Suppressor macrophage treated with lipopolysaccharide for 4 hours (primary cell): ENCODE data around the gene TUBA4B.
A peak's percentile ranks its signal among the peaks of the same experiment; 100 is the strongest.
"Not testable (repeated sequence)": the region's sequence is repeated elsewhere in the genome, so short reads cannot be mapped to it uniquely, and the experiment has no call there.

ENCODE experiments used
- DNase-seq: peaks from one replicate; pipeline ENCODE4 v3.0.0-alpha.2; 2020

TUBA4B gene

DNA sequence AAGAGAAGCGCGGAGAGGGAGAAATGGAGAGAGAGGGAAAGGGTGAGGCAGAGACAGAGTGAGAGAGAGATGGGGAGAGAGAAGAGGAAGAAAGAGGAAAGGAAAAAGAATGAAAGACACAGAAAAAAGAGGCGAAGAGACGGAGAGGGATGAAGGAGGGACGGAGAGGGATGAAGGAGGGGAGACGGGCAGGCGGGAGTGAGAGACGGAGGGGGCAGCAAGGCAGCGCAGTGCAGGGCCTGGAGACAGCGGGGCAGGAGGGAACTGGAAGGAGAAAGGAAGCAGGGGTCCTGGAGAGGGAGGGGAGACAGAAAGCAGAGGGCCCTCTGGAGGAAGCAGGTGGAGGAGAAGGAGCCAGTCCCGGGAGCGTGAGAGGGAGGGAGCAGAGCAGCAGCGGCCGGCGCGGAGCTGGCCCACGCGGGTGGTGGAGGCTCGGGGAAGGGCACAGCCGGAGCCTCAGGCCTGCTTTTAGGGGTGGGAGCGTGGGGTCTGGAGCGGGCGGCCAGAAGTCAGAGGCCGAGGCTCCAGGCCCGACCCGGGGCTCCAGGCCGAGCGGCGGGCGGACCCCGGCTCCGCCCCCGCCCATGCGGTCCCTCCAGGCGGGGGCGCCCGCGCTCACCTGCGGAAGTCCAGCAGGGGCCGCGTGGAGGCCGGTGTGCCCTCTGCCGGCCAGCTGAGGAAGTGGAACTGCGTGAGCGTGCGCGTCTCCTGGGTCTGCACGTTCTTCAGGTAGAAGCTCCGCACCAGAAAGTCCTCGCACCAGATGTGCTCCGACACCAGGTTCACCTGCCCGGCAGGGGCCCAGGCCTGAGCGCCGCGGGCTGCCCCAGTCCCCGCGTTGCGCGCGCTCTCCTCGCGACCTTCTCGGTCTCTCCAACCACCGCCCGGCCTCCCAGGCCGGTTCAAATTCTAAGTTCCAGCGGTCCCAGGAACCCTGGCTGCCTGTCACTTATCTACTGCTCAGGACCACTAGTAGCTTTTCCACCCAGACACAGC, 41.6 kb downstream of the TUBA4B start:
- peak; percentile 88 for DNase-seq

DNA sequence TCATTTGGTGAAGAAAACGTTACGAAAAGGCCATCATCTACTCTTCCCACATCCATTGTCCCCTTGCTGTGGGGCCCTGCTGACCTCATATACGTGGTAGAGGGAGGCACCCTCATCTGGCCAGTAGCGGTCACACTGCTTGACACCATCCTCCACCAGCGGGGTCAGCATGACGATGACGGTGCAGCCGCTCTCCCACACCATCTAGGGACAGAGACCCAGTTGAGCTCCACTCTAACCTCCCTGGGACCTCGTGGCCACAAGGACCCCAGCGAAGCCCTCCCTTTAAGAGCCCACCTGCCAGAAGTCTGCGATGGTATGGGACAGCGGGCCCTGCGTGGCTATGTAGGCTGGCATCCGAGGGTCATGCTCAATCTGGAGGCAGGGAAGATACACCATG, 43.1 kb downstream of the TUBA4B start:
- DNase-seq, result no peak

DNA sequence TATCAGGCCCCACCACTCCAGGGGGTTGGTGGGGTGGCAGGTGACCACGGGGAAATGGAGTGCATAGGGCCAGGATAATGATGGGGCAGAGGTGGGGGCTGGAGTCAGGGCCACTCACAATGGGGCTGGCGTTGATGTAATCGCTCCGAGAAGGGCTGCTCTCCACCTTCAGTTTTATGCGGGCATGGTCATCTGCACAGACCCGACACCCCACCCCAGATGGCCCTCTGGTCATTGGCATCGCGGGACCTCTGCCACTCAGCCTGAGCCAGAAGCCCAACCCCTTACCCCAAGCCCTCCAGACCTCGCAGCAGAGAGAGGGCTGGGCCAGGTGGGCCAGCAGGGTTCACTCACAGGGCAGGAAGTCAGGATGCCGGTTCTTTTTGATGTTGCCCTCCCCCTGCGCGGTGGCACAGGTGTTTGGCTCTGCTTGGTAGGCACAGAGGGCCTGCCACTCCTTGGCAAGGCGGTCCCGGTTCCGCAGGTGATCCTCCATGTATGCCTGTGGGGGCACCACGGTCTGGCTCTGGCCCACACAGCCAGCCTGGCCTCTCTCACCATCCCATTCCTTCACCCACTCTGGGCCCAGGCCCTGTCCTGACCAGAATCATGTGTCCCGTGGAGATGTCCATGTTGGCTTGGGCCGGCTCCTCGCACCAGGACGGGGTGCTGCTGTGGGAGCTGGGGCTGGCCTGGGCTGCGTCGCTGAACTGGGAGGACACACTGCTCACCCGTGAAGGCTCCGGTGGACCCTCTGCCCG, 43.8 kb downstream of the TUBA4B start:
- DNase-seq, result no peak

GRCh38 chr2:219297766-219298456, 44.9 kb downstream of the TUBA4B start:
- DNase-seq, result no peak

- DNase-seq, result peak; percentile 91
These were observed 45.8 kb downstream of the TUBA4B start for GRCh38 chr2:219298759-219299371.

- DNase-seq, result no peak
These were observed 46.3 kb downstream of the TUBA4B start for GRCh38 chr2:219299372-219299760.

GRCh38 chr2:219300022-219300421, 47.0 kb downstream of the TUBA4B start:
- DNase-seq, result no peak

- no peak for DNase-seq
These were observed 49.4 kb downstream of the TUBA4B start for GRCh38 chr2:219302412-219302968.

- DNase-seq, result no peak
These were observed 51.2 kb downstream of the TUBA4B start for GRCh38 chr2:219304223-219304622.

DNA sequence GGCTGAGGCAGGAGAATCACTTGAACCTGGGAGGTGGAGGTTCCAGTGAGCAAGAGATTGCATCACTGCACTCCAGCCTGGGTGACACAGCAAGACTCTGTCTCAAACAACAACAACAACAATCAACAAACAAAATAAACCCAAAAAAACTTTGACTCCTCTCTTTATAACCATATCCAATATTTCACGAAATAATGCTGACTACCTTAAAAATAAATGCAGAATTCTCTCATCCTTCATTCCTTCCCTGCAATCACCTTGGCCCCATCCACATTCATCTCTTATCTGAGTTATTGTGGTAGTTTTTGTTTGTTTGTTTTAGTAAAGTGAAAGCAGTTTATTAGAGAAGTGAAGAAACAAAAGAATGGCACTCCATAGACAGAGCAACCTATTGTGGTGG, 53.0 kb downstream of the TUBA4B start:
- DNase-seq, result no peak

GRCh38 chr2:219308142-219309101, 55.4 kb downstream of the TUBA4B start:
- DNase-seq, result peak; percentile 83

DNA sequence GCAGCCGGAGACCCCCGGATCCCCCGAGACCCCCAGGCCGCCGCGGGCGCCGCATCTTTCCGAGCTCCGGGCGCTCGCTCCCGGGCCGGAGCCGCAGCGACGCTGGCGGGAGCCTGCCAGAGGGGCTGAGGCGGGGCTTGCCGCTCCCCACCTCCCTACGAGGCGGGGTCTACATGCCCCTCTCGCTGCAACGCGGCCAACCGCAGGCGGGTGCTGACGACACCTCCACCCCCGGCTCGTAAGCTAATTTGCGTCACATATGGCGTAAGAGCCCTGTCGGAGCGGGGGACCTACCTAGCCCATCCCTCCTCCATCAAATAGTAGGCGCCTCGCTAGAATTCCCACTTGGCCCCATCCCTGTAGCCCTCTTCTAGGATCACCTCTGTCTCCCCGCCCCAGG, 56.2 kb downstream of the TUBA4B start, which contains the start of gene PTPRN:
Gene PTPRN, minus strand, starts transcription at position 124 of the 400 bp plus-strand sequence. Its CDS starts 69 bp downstream, at position 55.
- DNase-seq, result no peak

- DNase-seq, result not testable (repeated sequence)
These were observed 59.7 kb downstream of the TUBA4B start for GRCh38 chr2:219312683-219313263.

GRCh38 chr2:219314804-219315468, 61.9 kb downstream of the TUBA4B start:
- DNase-seq, result no peak
